ENCODE data around the gene TBC1D5.

DNA sequence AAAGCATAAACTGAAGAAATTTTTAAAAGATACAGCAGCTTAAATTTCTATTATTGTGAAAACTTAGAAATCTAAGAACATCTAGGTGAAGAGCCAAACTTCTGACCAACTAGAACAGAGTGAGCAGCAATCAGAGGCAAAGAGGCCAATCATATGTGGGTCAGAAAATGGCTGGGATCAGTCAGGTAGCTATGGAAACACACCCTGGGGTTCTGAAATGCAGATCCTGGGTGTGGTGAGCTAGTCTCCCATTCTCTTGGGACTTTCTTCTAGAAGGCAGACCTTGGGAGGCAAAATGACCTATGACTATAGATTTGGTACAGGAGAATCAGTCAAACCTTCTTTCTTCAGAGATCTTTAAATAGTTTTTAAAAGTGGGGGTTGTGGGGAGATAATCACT, 385.8 kb downstream of the TBC1D5 start:
- no peak for TF ChIP-seq CHD1 (IDR thresholded peaks at IDR 0.05; ENCODE audit: low read depth, low read length)
- TF ChIP-seq KDM4A (IDR thresholded peaks at IDR 0.05; ENCODE audit: low read depth, low read length, severe bottlenecking), result no peak
- no peak for TF ChIP-seq RBBP5 (IDR thresholded peaks at IDR 0.05; ENCODE audit: borderline replicate concordance, low read depth, low read length)
- TF ChIP-seq, protein P1, sequence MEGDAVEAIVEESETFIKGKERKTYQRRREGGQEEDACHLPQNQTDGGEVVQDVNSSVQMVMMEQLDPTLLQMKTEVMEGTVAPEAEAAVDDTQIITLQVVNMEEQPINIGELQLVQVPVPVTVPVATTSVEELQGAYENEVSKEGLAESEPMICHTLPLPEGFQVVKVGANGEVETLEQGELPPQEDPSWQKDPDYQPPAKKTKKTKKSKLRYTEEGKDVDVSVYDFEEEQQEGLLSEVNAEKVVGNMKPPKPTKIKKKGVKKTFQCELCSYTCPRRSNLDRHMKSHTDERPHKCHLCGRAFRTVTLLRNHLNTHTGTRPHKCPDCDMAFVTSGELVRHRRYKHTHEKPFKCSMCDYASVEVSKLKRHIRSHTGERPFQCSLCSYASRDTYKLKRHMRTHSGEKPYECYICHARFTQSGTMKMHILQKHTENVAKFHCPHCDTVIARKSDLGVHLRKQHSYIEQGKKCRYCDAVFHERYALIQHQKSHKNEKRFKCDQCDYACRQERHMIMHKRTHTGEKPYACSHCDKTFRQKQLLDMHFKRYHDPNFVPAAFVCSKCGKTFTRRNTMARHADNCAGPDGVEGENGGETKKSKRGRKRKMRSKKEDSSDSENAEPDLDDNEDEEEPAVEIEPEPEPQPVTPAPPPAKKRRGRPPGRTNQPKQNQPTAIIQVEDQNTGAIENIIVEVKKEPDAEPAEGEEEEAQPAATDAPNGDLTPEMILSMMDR (IDR thresholded peaks at IDR 0.05; ENCODE audit: control extremely low read depth in 1 of 3, insufficient read depth in 1 of 3, low read depth in 1 of 3, low read length in 3 of 3), result no peak
- no peak for TF ChIP-seq MAFK (IDR thresholded peaks at IDR 0.05; ENCODE audit: low read depth, low read length)
- TF ChIP-seq CEBPB (IDR thresholded peaks at IDR 0.05; ENCODE audit: low read depth, low read length), result no peak
- TF ChIP-seq KDM1A (IDR thresholded peaks at IDR 0.05; ENCODE audit: borderline replicate concordance, low read length), result no peak
- TF ChIP-seq SRF (IDR thresholded peaks at IDR 0.05; ENCODE audit: low read depth, low read length), result no peak
- no peak for TF ChIP-seq CREB1 (IDR thresholded peaks at IDR 0.05)
